ENCODE results near the gene BAG5. TPM values are rescaled to one million over a fixed set of nuclear protein-coding genes. Genes with fewer than 3 reads are reported as not detected.

The BAG5 gene
- polyA plus RNA-seq, 1 experiment, result 12.5 TPM

DNA sequence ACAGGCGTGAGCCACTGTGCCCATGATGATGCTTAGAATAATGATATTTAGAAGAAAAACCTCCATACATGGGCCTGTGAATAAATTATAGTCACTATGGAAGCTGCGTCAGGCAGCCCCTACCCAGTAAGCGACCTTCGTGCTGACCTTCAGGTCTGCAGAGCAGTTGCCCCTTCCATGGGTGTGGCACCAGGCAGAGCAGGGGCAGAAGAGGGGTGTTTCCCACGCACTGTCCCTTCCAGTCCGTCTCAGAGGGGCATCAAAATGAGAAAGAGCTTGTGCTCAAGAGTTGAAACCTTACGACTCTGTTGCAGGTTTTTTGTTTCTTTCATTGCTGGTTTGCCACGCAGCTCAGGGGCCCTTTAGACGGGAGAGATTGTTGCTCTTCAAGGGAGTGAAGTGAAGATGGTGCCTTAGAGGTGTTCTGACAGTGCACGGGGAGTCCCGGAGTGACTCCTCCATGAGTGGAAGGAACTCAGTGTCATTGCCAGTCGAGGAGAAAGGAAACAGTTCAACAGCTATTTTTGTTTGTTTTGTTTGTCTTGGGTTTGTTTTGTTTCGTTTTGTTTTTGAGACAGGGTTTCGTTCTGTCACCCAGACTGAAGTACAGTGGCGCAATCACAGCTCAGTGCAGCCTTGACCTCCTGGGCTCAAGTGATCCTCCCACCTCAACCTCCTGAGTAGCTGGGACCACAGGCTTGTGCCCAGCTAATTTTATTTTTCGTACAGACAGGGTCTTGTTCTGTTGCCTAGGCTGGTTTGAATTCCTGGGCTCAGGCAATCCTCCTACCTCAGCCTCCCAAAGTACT, 53.7 kb downstream of the BAG5 start:
- no peak overlapping the region for H3K27ac ChIP-seq (ENCODE audit: low read depth, low read length)
- TF ChIP-seq, protein P1, sequence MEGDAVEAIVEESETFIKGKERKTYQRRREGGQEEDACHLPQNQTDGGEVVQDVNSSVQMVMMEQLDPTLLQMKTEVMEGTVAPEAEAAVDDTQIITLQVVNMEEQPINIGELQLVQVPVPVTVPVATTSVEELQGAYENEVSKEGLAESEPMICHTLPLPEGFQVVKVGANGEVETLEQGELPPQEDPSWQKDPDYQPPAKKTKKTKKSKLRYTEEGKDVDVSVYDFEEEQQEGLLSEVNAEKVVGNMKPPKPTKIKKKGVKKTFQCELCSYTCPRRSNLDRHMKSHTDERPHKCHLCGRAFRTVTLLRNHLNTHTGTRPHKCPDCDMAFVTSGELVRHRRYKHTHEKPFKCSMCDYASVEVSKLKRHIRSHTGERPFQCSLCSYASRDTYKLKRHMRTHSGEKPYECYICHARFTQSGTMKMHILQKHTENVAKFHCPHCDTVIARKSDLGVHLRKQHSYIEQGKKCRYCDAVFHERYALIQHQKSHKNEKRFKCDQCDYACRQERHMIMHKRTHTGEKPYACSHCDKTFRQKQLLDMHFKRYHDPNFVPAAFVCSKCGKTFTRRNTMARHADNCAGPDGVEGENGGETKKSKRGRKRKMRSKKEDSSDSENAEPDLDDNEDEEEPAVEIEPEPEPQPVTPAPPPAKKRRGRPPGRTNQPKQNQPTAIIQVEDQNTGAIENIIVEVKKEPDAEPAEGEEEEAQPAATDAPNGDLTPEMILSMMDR (IDR thresholded peaks at IDR 0.05; ENCODE audit: low read depth, low read length), result no peak
- ChIA-PET CTCF (interaction anchor here (0.9 kb wide), 3 partner anchors 8 to 38 kb away, joined by 3 to 5 read pairs (median 3); no protein-coding TSS in a partner anchor), POLR2A (no interaction called here)
- DNase-seq (ENCODE audit: low read depth, low spot score), result no peak
- H3K27me3 ChIP-seq (ENCODE audit: control insufficient read depth, insufficient read depth, low read length), result no peaks in the 10 kb centered on the region
- no peaks in the 10 kb centered on the region for H3K9me3 ChIP-seq (ENCODE audit: control insufficient read depth, insufficient read depth, low read length)
- H3K4me3 ChIP-seq (ENCODE audit: low read depth, low read length), result no peak overlapping the region

DNA sequence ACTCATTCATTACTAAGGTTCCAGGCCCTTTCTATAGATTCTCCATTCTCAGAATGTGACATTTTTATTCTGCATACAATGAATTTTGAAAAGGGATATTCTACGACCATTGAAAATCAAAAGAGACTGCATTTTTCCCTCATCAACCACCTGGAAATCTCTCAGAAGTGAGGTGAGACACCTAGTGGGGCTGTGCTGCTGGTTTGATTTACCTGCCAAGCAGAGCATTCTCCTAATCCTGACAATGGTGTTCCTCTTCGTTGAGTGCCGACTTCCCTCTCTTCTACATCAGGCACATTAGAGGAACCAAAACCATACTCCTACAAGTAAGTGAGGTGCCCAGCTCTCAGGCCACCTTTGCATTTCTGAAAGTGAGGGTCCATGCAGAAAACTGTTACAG, 54.7 kb downstream of the BAG5 start:
- TF ChIP-seq, protein P1 (IDR thresholded peaks at IDR 0.05; ENCODE audit: low read depth, low read length), result no peak
- CTCF ChIA-PET, result interaction anchor here (0.6 kb wide), 1 partner anchor 149 kb away, joined by 3 read pairs; no protein-coding TSS in a partner anchor
- POLR2A ChIA-PET, result no interaction called here

More for the DNA sequence above, 54.7 kb downstream of the BAG5 start:
- H3K27ac ChIP-seq (ENCODE audit: low read depth, low read length), result no peak overlapping the region
- H3K4me3 ChIP-seq (ENCODE audit: low read depth, low read length), result no peak overlapping the region
- H3K9me3 ChIP-seq (ENCODE audit: control insufficient read depth, insufficient read depth, low read length), result no peaks in the 10 kb centered on the region
- no peaks in the 10 kb centered on the region for H3K27me3 ChIP-seq (ENCODE audit: control insufficient read depth, insufficient read depth, low read length)
- DNase-seq (ENCODE audit: low read depth, low spot score), result no peak

Small RNA genes within 50 kb of the gene (small RNA-seq; reads per million reads assigned to genes)
- gene RNU4-68P (ENCODE audit: insufficient read length, low read depth) (not detected), gene RNU7-160P (ENCODE audit: insufficient read length, low read depth) (not detected)

Other genes with a start within 250 kb of the BAG5 start
- 365 and 477 TPM in 2 replicates for gene EIF5, start 228.4 kb downstream of the BAG5 start, polyA plus RNA-seq (2011; rRNA removed)
- gene MARK3, start 177.2 kb downstream of the BAG5 start, polyA plus RNA-seq (2011; rRNA removed), result 81.3 and 109 TPM in 2 replicates
- gene CKB, start 39.8 kb downstream of the BAG5 start, polyA plus RNA-seq (2011; rRNA removed), result 11.7 and 12.9 TPM in 2 replicates
- 4.4 and 6.1 TPM in 2 replicates for gene TRMT61A, start 33.5 kb downstream of the BAG5 start, polyA plus RNA-seq (2011; rRNA removed)
- 25.8 and 29.8 TPM in 2 replicates for gene COA8, start 303 bp upstream of the BAG5 start, polyA plus RNA-seq (2011; rRNA removed)
- 126 and 160 TPM in 2 replicates for gene KLC1, start 66.6 kb upstream of the BAG5 start, polyA plus RNA-seq (2011; rRNA removed)
- gene XRCC3, start 152.8 kb upstream of the BAG5 start, polyA plus RNA-seq (2011; rRNA removed), result 4.3 and 4.8 TPM in 2 replicates
- 77.5 and 78.6 TPM in 2 replicates for gene ZFYVE21, start 153.2 kb upstream of the BAG5 start, polyA plus RNA-seq (2011; rRNA removed)

Measured in AG04450 (cell line).